ENCODE results near the gene IMPDH1.

Gene IMPDH1

DNA sequence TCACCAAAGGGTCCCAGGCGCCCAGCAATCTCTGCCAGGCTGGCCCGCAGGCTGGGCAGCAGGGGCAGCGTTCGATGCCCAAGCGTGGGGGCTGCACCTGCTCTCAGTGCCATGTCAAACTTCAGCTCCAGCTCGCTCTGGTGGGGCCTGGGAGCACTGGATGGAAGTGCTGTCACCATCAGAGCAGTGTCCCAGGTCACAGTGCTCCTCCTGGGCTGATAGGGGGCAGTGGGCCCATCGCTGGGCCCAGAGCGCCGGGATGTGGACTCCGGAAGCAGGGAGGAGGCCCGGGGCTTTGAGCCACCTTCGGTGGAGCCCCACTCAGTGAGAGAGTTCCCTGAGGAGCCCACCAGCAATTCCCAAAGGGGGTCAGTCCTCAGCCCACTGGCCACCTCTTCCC, 50.4 kb downstream of the IMPDH1 start:
- H3K27ac ChIP-seq (ENCODE audit: low read length): no peak overlapping the region
- no peak overlapping the region for H3K9ac ChIP-seq (ENCODE audit: low read length in 2 of 2)
- H3K4me3 ChIP-seq (ENCODE audit: low read length in 2 of 2): no peak overlapping the region
- no peaks in the 10 kb centered on the region for H3K9me3 ChIP-seq (ENCODE audit: control insufficient read depth in 2 of 2, low read length in 2 of 2)
- H3K36me3 ChIP-seq (ENCODE audit: control insufficient read depth in 2 of 2, insufficient read depth in 2 of 2, low read length in 2 of 2): no peaks in the 10 kb centered on the region
- H3K4me1 ChIP-seq (ENCODE audit: control insufficient read depth, insufficient read depth, low read length): peaks cover 15% of the 10 kb centered on the region
- H3K27me3 ChIP-seq (ENCODE audit: control insufficient read depth in 1 of 2, insufficient read depth in 2 of 2, low read length in 2 of 2): peaks cover 7% of the 10 kb centered on the region in 2 donors

DNA sequence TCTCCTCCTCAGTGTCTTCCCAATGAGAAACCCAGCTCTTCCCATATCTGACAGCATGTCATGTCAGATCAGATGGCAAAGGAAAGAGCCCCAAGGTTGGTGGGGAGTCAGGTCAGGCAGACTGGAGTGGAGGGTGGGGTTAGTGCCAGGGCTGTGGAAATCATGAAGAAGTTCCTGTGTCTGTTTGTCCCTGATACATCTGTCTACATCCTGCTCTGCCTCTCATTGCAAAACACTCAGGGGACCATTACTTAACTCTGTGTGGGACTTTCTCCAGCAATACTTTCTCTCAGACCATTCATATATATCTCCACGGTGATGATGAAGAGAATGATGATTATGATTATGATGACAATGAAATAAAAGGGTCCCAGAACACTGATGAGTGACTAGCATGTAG, 51.5 kb downstream of the IMPDH1 start:
- H3K27ac ChIP-seq (ENCODE audit: low read length): no peak overlapping the region
- peaks cover 15% of the 10 kb centered on the region for H3K4me1 ChIP-seq (ENCODE audit: control insufficient read depth, insufficient read depth, low read length)
- peaks cover 9 to 14% of the 10 kb centered on the region in 2 donors for H3K27me3 ChIP-seq (ENCODE audit: control insufficient read depth in 1 of 2, insufficient read depth in 2 of 2, low read length in 2 of 2)
- H3K4me3 ChIP-seq (ENCODE audit: low read length in 2 of 2): no peak overlapping the region
- H3K9ac ChIP-seq (ENCODE audit: low read length in 2 of 2): no peak overlapping the region
- no peaks in the 10 kb centered on the region for H3K9me3 ChIP-seq (ENCODE audit: control insufficient read depth in 2 of 2, low read length in 2 of 2)
- H3K36me3 ChIP-seq (ENCODE audit: control insufficient read depth in 2 of 2, insufficient read depth in 2 of 2, low read length in 2 of 2): no peaks in the 10 kb centered on the region

DNA sequence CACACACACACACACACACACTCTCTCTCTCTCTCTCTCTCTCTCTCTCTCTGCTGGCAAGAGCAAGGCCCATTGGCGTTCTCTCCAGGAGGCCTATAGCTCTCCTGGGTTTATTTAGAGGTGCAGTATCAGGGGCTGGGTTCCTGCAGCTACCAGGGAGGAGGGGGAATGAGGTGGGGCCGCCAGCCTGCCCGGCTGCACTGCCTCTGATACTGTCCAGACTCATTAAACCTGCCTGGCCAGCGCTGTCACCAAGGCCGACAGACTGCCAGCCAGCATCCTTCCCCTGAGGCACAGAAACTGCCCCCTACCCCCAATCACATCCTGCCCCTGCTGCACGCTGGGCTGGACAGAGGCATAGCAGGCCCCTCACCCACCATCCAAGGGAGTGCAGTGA, 52.6 kb downstream of the IMPDH1 start:
- peaks cover 17% of the 10 kb centered on the region for H3K4me1 ChIP-seq (ENCODE audit: control insufficient read depth, insufficient read depth, low read length)
- no peak overlapping the region for H3K9ac ChIP-seq (ENCODE audit: low read length in 2 of 2)
- peaks cover 18 to 24% of the 10 kb centered on the region in 2 donors for H3K27me3 ChIP-seq (ENCODE audit: control insufficient read depth in 1 of 2, insufficient read depth in 2 of 2, low read length in 2 of 2)
- no peak overlapping the region for H3K27ac ChIP-seq (ENCODE audit: low read length)
- H3K9me3 ChIP-seq (ENCODE audit: control insufficient read depth in 2 of 2, low read length in 2 of 2): no peaks in the 10 kb centered on the region
- H3K36me3 ChIP-seq (ENCODE audit: control insufficient read depth in 2 of 2, insufficient read depth in 2 of 2, low read length in 2 of 2): no peaks in the 10 kb centered on the region
- H3K4me3 ChIP-seq (ENCODE audit: low read length in 2 of 2): no peak overlapping the region

DNA sequence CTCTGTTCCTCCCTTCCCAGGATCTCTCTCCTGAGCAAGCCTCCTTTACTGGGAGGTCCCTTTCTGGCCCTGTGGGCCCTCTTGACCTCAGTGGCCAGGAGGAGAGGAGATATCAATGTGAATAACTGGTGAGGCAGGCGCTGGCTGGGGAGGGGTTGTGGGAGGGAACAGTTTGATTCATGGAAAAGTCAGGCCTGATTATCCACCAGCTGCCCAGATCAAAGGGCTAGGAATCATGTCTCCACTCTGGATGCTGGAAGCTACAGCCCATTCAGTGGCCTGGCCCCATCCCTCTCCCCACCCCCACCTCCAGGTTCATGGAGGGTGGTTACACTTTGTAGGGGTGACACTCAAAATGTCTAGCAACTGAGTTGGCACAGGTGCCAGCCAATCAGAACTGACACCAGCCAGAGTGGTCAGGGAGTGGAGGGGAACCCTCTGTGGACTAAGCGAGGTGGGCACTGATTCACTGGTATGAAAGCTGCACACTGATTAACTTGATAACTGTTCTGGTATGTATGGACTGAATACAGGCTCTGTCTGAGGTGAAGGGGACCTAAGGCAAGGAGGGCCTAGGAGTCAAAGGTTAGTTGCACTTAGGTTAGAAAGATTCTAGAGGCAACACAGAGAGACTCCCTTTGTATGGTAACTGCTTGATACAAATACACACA, 53.1 kb downstream of the IMPDH1 start:
- H3K27me3 ChIP-seq (ENCODE audit: control insufficient read depth in 1 of 2, insufficient read depth in 2 of 2, low read length in 2 of 2): peaks cover 18 to 26% of the 10 kb centered on the region in 2 donors
- H3K9ac ChIP-seq (ENCODE audit: low read length in 2 of 2): no peak overlapping the region
- no peaks in the 10 kb centered on the region for H3K9me3 ChIP-seq (ENCODE audit: control insufficient read depth in 2 of 2, low read length in 2 of 2)
- no peaks in the 10 kb centered on the region for H3K36me3 ChIP-seq (ENCODE audit: control insufficient read depth in 2 of 2, insufficient read depth in 2 of 2, low read length in 2 of 2)
- no peak overlapping the region for H3K4me3 ChIP-seq (ENCODE audit: low read length in 2 of 2)
- peaks cover 17% of the 10 kb centered on the region for H3K4me1 ChIP-seq (ENCODE audit: control insufficient read depth, insufficient read depth, low read length)
- no peak overlapping the region for H3K27ac ChIP-seq (ENCODE audit: low read length)

DNA sequence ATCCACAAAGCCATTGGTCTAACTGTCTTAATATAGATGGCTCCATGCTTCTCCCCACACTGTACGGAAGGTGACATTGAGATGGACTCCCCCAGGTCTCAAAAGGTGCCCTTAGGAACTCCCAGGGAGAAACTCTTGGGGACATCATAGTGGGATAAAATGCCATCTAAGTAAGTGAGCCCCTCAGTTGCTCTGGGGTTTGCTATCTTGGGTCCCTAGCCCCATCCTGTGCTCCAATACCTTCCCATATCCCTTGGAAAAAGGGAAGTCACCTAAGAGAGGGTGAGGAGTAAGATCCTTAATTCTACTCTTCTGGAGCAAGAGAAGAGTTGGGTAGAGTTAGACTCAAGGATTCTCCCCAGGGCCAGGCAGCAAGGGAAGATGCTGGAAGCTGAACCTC, 56.2 kb downstream of the IMPDH1 start:
- Histone ChIP-seq H3K4me3 (ENCODE audit: low read length in 2 of 2) (no peak overlapping the region), H3K36me3 (ENCODE audit: control insufficient read depth in 2 of 2, insufficient read depth in 2 of 2, low read length in 2 of 2) (no peaks in the 10 kb centered on the region), H3K9me3 (ENCODE audit: control insufficient read depth in 2 of 2, low read length in 2 of 2) (no peaks in the 10 kb centered on the region), H3K4me1 (ENCODE audit: control insufficient read depth, insufficient read depth, low read length) (peaks cover 11% of the 10 kb centered on the region), H3K9ac (ENCODE audit: low read length in 2 of 2) (no peak overlapping the region), H3K27me3 (ENCODE audit: control insufficient read depth in 1 of 2, insufficient read depth in 2 of 2, low read length in 2 of 2) (peaks cover 23 to 43% of the 10 kb centered on the region in 2 donors), H3K27ac (ENCODE audit: low read length) (no peak overlapping the region)

DNA sequence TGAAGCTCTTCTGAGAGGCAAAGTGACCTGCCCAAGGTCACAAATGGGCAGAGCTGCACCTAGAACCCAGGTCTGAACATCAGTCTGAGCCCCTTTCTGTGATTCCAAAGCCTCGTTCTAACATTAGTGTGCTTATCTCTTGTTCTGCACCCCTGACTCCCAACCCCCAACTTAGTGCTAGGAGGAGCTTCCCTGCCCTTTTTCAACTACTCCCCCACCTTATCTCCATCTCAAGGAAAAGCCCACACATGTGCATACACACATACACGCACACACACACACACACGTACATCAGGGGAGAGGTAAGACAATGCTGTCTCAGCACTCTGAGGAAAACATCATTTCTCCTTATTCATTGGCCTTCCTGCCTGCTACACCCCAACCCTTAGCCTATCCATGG, 56.6 kb downstream of the IMPDH1 start:
- Histone ChIP-seq H3K9me3 (ENCODE audit: control insufficient read depth in 2 of 2, low read length in 2 of 2) (no peaks in the 10 kb centered on the region), H3K36me3 (ENCODE audit: control insufficient read depth in 2 of 2, insufficient read depth in 2 of 2, low read length in 2 of 2) (no peaks in the 10 kb centered on the region), H3K27me3 (ENCODE audit: control insufficient read depth in 1 of 2, insufficient read depth in 2 of 2, low read length in 2 of 2) (peaks cover 23 to 43% of the 10 kb centered on the region in 2 donors)

DNA sequence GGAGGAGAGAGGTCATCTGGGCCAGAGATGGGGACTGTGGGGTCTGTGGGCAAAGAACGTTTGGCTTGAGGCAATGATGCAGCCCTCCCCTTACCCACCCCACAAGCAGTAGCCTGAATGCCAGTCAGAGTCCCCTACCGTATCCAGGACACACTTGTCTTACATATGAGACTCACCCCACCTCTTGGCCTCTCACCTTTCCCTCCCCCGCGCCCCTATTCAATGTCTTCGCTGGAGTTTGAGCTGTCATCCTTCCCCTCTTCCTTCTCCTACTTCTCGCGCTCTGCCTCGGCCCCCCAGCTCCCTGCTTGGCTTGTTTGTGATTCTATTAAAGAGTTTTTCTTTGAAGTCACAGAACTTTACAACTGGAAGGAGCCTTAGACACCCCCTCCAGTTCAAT, 57.1 kb downstream of the IMPDH1 start:
- Histone ChIP-seq H3K4me3 (ENCODE audit: low read length in 2 of 2) (no peak overlapping the region), H3K36me3 (ENCODE audit: control insufficient read depth in 2 of 2, insufficient read depth in 2 of 2, low read length in 2 of 2) (no peaks in the 10 kb centered on the region), H3K9me3 (ENCODE audit: control insufficient read depth in 2 of 2, low read length in 2 of 2) (no peaks in the 10 kb centered on the region), H3K27me3 (ENCODE audit: control insufficient read depth in 1 of 2, insufficient read depth in 2 of 2, low read length in 2 of 2) (peaks cover 23 to 43% of the 10 kb centered on the region in 2 donors), H3K27ac (ENCODE audit: low read length) (no peak overlapping the region), H3K9ac (ENCODE audit: low read length in 2 of 2) (no peak overlapping the region), H3K4me1 (ENCODE audit: control insufficient read depth, insufficient read depth, low read length) (peaks cover 11% of the 10 kb centered on the region)

More for the DNA sequence above, 56.6 kb downstream of the IMPDH1 start:
- H3K4me1 ChIP-seq (ENCODE audit: control insufficient read depth, insufficient read depth, low read length): peaks cover 11% of the 10 kb centered on the region
- H3K9ac ChIP-seq (ENCODE audit: low read length in 2 of 2): no peak overlapping the region
- no peak overlapping the region for H3K27ac ChIP-seq (ENCODE audit: low read length)
- no peak overlapping the region for H3K4me3 ChIP-seq (ENCODE audit: low read length in 2 of 2)

DNA sequence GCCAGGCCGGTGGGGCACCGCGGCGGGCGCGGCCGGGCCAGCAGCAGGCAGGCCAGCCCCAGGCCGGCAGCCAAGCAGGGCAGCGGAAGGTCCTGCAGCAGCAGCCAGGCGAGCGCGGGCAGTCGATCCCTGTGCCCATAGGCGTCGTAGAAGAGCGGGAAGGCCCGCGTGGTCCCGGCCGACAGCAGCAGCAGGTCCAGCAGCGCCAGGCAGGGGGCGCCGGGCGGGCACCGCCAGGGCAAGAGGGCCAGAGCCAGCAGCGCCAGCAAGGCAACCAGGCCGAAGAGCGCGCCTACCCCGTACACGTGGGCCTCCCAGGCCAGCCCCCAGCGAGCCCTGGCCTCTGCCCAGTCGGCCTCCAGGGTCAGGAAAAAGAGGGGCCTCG, 57.6 kb downstream of the IMPDH1 start:
- Histone ChIP-seq H3K27me3 (ENCODE audit: control insufficient read depth in 1 of 2, insufficient read depth in 2 of 2, low read length in 2 of 2) (peaks cover 23 to 43% of the 10 kb centered on the region in 2 donors), H3K4me1 (ENCODE audit: control insufficient read depth, insufficient read depth, low read length) (peaks cover 11% of the 10 kb centered on the region), H3K27ac (ENCODE audit: low read length) (no peak overlapping the region), H3K9me3 (ENCODE audit: control insufficient read depth in 2 of 2, low read length in 2 of 2) (no peaks in the 10 kb centered on the region), H3K36me3 (ENCODE audit: control insufficient read depth in 2 of 2, insufficient read depth in 2 of 2, low read length in 2 of 2) (no peaks in the 10 kb centered on the region), H3K9ac (ENCODE audit: low read length in 2 of 2) (no peak overlapping the region), H3K4me3 (ENCODE audit: low read length in 2 of 2) (peak overlapping the region in 1 of 2 donors; percentile 49)

DNA sequence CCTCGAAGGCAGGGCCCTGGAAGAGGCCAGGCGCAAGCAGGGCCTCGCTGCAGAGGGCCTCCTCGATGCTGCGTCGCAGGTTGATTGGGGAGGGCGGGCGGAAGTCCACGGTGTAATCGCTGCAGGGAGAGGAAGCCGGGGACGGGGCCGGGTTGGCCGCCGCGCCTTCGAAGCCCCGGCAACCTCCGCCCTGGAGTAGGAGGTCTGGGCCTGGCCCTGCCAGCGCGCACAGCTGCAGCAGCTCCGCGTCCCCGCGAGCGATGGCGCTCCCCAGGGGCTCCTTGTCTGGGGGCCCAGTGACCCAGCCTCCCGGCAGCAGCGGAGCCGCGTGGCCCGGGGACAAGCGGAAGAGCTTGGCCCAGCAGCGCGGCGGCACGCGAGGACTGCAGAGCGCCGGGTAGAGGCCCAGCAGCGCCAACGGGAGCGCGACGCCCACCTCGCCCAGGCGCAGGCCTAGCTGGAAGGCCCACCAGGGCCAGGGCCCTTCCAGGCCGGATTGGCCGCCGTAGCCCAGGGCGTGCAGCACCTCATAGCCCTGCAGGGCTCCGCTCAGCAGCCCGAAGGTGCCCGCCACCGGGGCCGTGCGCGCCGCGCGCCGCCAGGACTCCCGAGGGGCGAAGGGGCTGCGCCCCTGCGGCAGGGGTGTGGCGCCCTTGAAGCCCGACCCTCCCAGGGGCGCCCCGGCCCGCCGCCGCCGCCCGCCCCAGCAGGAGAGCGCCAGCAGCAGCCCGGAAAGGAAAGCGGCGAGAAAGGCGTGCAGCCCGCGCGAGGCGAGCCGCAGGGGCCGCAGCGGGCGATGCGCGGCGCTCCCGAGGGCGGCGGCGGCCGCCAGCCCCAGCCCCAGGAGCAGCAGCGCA, 58.3 kb downstream of the IMPDH1 start:
- H3K4me3 ChIP-seq (ENCODE audit: low read length in 2 of 2): peak overlapping the region in 1 of 2 donors; percentile 49
- no peak overlapping the region for H3K27ac ChIP-seq (ENCODE audit: low read length)
- no peaks in the 10 kb centered on the region for H3K36me3 ChIP-seq (ENCODE audit: control insufficient read depth in 2 of 2, insufficient read depth in 2 of 2, low read length in 2 of 2)
- H3K9me3 ChIP-seq (ENCODE audit: control insufficient read depth in 2 of 2, low read length in 2 of 2): no peaks in the 10 kb centered on the region
- H3K4me1 ChIP-seq (ENCODE audit: control insufficient read depth, insufficient read depth, low read length): peaks cover 11% of the 10 kb centered on the region
- no peak overlapping the region for H3K9ac ChIP-seq (ENCODE audit: low read length in 2 of 2)
- H3K27me3 ChIP-seq (ENCODE audit: control insufficient read depth in 1 of 2, insufficient read depth in 2 of 2, low read length in 2 of 2): peaks cover 23 to 43% of the 10 kb centered on the region in 2 donors

DNA sequence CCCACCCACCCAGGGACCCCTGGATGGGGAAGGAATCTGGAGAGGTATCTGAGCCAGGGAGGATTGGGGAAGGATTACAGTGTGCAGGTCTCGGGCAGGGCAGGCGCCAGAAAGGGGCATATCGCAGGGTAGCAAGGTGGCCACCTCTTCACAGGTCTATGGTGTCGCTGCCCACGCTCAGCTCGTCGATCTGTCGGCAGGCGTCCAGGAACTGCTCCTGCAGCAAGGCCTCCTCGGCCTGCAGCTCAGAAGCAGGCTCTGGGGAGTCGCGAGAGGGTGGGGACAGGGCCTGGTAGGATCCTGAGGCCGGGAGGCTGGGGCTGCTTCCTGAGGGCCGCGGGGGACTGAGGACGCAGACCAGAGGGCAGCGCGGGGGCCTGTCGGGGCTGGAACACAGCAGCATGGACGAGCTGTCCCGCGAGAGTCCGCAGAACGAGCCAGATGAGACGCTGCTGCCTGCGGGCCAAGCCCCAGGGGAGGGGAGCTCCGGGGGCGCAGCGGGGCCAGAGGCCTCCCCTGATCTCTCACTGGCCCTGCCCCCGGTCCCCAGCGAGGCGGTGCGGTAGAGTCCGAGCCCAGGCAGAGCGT, 59.0 kb downstream of the IMPDH1 start:
- no peak overlapping the region for H3K9ac ChIP-seq (ENCODE audit: low read length in 2 of 2)
- peaks cover 23 to 43% of the 10 kb centered on the region in 2 donors for H3K27me3 ChIP-seq (ENCODE audit: control insufficient read depth in 1 of 2, insufficient read depth in 2 of 2, low read length in 2 of 2)
- no peaks in the 10 kb centered on the region for H3K36me3 ChIP-seq (ENCODE audit: control insufficient read depth in 2 of 2, insufficient read depth in 2 of 2, low read length in 2 of 2)
- no peak overlapping the region for H3K27ac ChIP-seq (ENCODE audit: low read length)
- H3K4me1 ChIP-seq (ENCODE audit: control insufficient read depth, insufficient read depth, low read length): peaks cover 11% of the 10 kb centered on the region
- H3K9me3 ChIP-seq (ENCODE audit: control insufficient read depth in 2 of 2, low read length in 2 of 2): no peaks in the 10 kb centered on the region
- no peak overlapping the region for H3K4me3 ChIP-seq (ENCODE audit: low read length in 2 of 2)
